ENCODE results near the gene CXXC4. TPM values are rescaled to one million over a fixed set of nuclear protein-coding genes. Genes with fewer than 3 reads are reported as not detected.

Gene CXXC4
- total and polyA plus RNA-seq, 2 experiments from 2014 or later = not detected

- Histone ChIP-seq H3K9me3 (ENCODE audit: low read depth) (no peaks in the 10 kb centered on the region), H2AFZ (no peak overlapping the region), H3K4me3 (no peak overlapping the region), H3K79me2 (ENCODE audit: insufficient read depth) (no peaks in the 10 kb centered on the region), H3K27me3 (replicated peaks; ENCODE audit: insufficient read depth) (no peaks in the 10 kb centered on the region), H3K4me2 (ENCODE audit: unreplicated experiment) (no peak overlapping the region), H3K4me1 (ENCODE audit: insufficient read depth) (no peaks in the 10 kb centered on the region), H3K9ac (no peak overlapping the region), H3K36me3 (ENCODE audit: low read depth) (no peaks in the 10 kb centered on the region), H3F3A (ENCODE audit: insufficient read depth) (no peaks in the 10 kb centered on the region), H3K27ac (no peak overlapping the region), H4K20me1 (ENCODE audit: insufficient read depth) (no peaks in the 10 kb centered on the region), H3K9me2 (ENCODE audit: insufficient read depth) (no peaks in the 10 kb centered on the region)
- in situ Hi-C loops (cut with MboI) = no loop called here
- DNase-seq = no peak
- TF ChIP-seq EZH2 (IDR thresholded peaks at IDR 0.05; ENCODE audit: insufficient read depth, poor library complexity, severe bottlenecking) (no peak), EZH2phosphoT487 (IDR thresholded peaks at IDR 0.05; ENCODE audit: insufficient read depth, low read depth) (no peak)
- 19 to 27% methylated on average over 1 of the region's 1 CpG for WGBS, 2 experiments (ENCODE audit: low coverage in 1 of 2, low lambda C conversion rate in 2 of 2, missing lambda C conversion rate in 2 of 2)
Measured at GRCh38 chr4:104470770-104471169, 23.9 kb downstream of the CXXC4 start.

- H3K9me3 ChIP-seq (ENCODE audit: low read depth) = no peaks in the 10 kb centered on the region
- H3K4me3 ChIP-seq = no peak overlapping the region
- DNase-seq = no peak
- no peak overlapping the region for H2AFZ ChIP-seq
- no peaks in the 10 kb centered on the region for H3F3A ChIP-seq (ENCODE audit: insufficient read depth)
- no peaks in the 10 kb centered on the region for H3K9me2 ChIP-seq (ENCODE audit: insufficient read depth)
- TF ChIP-seq EZH2phosphoT487 (IDR thresholded peaks at IDR 0.05; ENCODE audit: insufficient read depth, low read depth) (no peak), EZH2 (IDR thresholded peaks at IDR 0.05; ENCODE audit: insufficient read depth, poor library complexity, severe bottlenecking) (no peak)
- H3K27ac ChIP-seq = no peak overlapping the region
- in situ Hi-C loops (cut with MboI) = no loop called here
- no peaks in the 10 kb centered on the region for H4K20me1 ChIP-seq (ENCODE audit: insufficient read depth)
- no peaks in the 10 kb centered on the region for H3K79me2 ChIP-seq (ENCODE audit: insufficient read depth)
- no peaks in the 10 kb centered on the region for H3K4me1 ChIP-seq (ENCODE audit: insufficient read depth)
- no peaks in the 10 kb centered on the region for H3K36me3 ChIP-seq (ENCODE audit: low read depth)
- no peak overlapping the region for H3K9ac ChIP-seq
- H3K27me3 ChIP-seq (replicated peaks; ENCODE audit: insufficient read depth) = no peaks in the 10 kb centered on the region
- H3K4me2 ChIP-seq (ENCODE audit: unreplicated experiment) = no peak overlapping the region
Measured at GRCh38 chr4:104469794-104470193, 24.9 kb downstream of the CXXC4 start.

- Histone ChIP-seq H3K79me2 (ENCODE audit: insufficient read depth) (no peaks in the 10 kb centered on the region), H3K4me3 (no peak overlapping the region), H2AFZ (no peak overlapping the region), H3K4me1 (ENCODE audit: insufficient read depth) (no peaks in the 10 kb centered on the region), H4K20me1 (ENCODE audit: insufficient read depth) (no peaks in the 10 kb centered on the region), H3K9me2 (ENCODE audit: insufficient read depth) (no peaks in the 10 kb centered on the region), H3K9ac (no peak overlapping the region), H3K4me2 (ENCODE audit: unreplicated experiment) (no peak overlapping the region), H3K9me3 (ENCODE audit: low read depth) (no peaks in the 10 kb centered on the region), H3K27me3 (replicated peaks; ENCODE audit: insufficient read depth) (no peaks in the 10 kb centered on the region), H3F3A (ENCODE audit: insufficient read depth) (no peaks in the 10 kb centered on the region), H3K27ac (no peak overlapping the region), H3K36me3 (ENCODE audit: low read depth) (no peaks in the 10 kb centered on the region)
- 63 to 68% methylated on average over 5 of the region's 5 CpGs for WGBS, 2 experiments (ENCODE audit: low coverage in 1 of 2, low lambda C conversion rate in 2 of 2, missing lambda C conversion rate in 2 of 2)
- in situ Hi-C loops (cut with MboI) = no loop called here
- no peak for DNase-seq
- TF ChIP-seq EZH2 (IDR thresholded peaks at IDR 0.05; ENCODE audit: insufficient read depth, poor library complexity, severe bottlenecking) (no peak), EZH2phosphoT487 (IDR thresholded peaks at IDR 0.05; ENCODE audit: insufficient read depth, low read depth) (no peak)
Measured at GRCh38 chr4:104465619-104466018, 29.1 kb downstream of the CXXC4 start.

- Histone ChIP-seq H3K4me2 (ENCODE audit: unreplicated experiment) (no peak overlapping the region), H3K27me3 (replicated peaks; ENCODE audit: insufficient read depth) (no peaks in the 10 kb centered on the region), H3F3A (ENCODE audit: insufficient read depth) (no peaks in the 10 kb centered on the region), H3K9me2 (ENCODE audit: insufficient read depth) (no peaks in the 10 kb centered on the region), H3K27ac (no peak overlapping the region), H3K9me3 (ENCODE audit: low read depth) (no peaks in the 10 kb centered on the region), H2AFZ (no peak overlapping the region), H3K4me3 (no peak overlapping the region), H4K20me1 (ENCODE audit: insufficient read depth) (no peaks in the 10 kb centered on the region), H3K36me3 (ENCODE audit: low read depth) (no peaks in the 10 kb centered on the region), H3K4me1 (ENCODE audit: insufficient read depth) (no peaks in the 10 kb centered on the region), H3K79me2 (ENCODE audit: insufficient read depth) (no peaks in the 10 kb centered on the region), H3K9ac (no peak overlapping the region)
- in situ Hi-C loops (cut with MboI) = no loop called here
- no peak for TF ChIP-seq EZH2 (IDR thresholded peaks at IDR 0.05; ENCODE audit: insufficient read depth, poor library complexity, severe bottlenecking)
- TF ChIP-seq EZH2phosphoT487 (IDR thresholded peaks at IDR 0.05; ENCODE audit: insufficient read depth, low read depth) = no peak
- DNase-seq = no peak
- WGBS, 2 experiments (ENCODE audit: low coverage in 1 of 2, low lambda C conversion rate in 2 of 2, missing lambda C conversion rate in 2 of 2) = 0 to 4% methylated on average over 1 of the region's 1 CpG
Measured at GRCh38 chr4:104465201-104465600, 29.5 kb downstream of the CXXC4 start.

GRCh38 chr4:104462641-104463040 is 32.1 kb downstream of the CXXC4 start:
- TF ChIP-seq EZH2 (IDR thresholded peaks at IDR 0.05; ENCODE audit: insufficient read depth, poor library complexity, severe bottlenecking) (no peak), EZH2phosphoT487 (IDR thresholded peaks at IDR 0.05; ENCODE audit: insufficient read depth, low read depth) (no peak)
- H3K27ac ChIP-seq = no peak overlapping the region
- no peaks in the 10 kb centered on the region for H3K27me3 ChIP-seq (replicated peaks; ENCODE audit: insufficient read depth)
- in situ Hi-C loops (cut with MboI) = no loop called here
- H3K36me3 ChIP-seq (ENCODE audit: low read depth) = no peaks in the 10 kb centered on the region
- no peak overlapping the region for H2AFZ ChIP-seq
- no peaks in the 10 kb centered on the region for H4K20me1 ChIP-seq (ENCODE audit: insufficient read depth)
- H3K4me3 ChIP-seq = no peak overlapping the region
- no peaks in the 10 kb centered on the region for H3F3A ChIP-seq (ENCODE audit: insufficient read depth)
- no peaks in the 10 kb centered on the region for H3K9me2 ChIP-seq (ENCODE audit: insufficient read depth)
- H3K79me2 ChIP-seq (ENCODE audit: insufficient read depth) = no peaks in the 10 kb centered on the region
- H3K4me1 ChIP-seq (ENCODE audit: insufficient read depth) = no peaks in the 10 kb centered on the region
- H3K9me3 ChIP-seq (ENCODE audit: low read depth) = no peaks in the 10 kb centered on the region
- DNase-seq = no peak
- H3K4me2 ChIP-seq (ENCODE audit: unreplicated experiment) = no peak overlapping the region
- H3K9ac ChIP-seq = no peak overlapping the region
